ENCODE data around the gene TMEM121B.

Gene TMEM121B

GRCh38 chr22:17106161-17106784 is 14.9 kb downstream of the TMEM121B start:
- Histone ChIP-seq H3K4me3 (ENCODE audit: low read depth in 1 of 2, low read length in 2 of 2) (no peak overlapping the region), H3K4me1 (ENCODE audit: control insufficient read depth in 1 of 2, insufficient read depth in 2 of 2, low read length in 2 of 2) (no peaks in the 10 kb centered on the region), H3K36me3 (ENCODE audit: control insufficient read depth in 1 of 2, insufficient read depth in 2 of 2, low read length in 2 of 2) (peaks cover 40 to 81% of the 10 kb centered on the region in 2 donors), H3K9ac (ENCODE audit: low read depth in 1 of 2, low read length in 2 of 2) (no peak overlapping the region), H3K27ac (ENCODE audit: low read depth, low read length) (no peak overlapping the region), H3K27me3 (ENCODE audit: control insufficient read depth in 1 of 2, insufficient read depth in 2 of 2, low read length in 2 of 2) (no peaks in the 10 kb centered on the region), H3K9me3 (ENCODE audit: control insufficient read depth in 1 of 2, low read length in 2 of 2) (no peaks in the 10 kb centered on the region)

- Histone ChIP-seq H3K27me3 (ENCODE audit: control insufficient read depth in 1 of 2, insufficient read depth in 2 of 2, low read length in 2 of 2) (no peaks in the 10 kb centered on the region), H3K9ac (ENCODE audit: low read depth in 1 of 2, low read length in 2 of 2) (no peak overlapping the region), H3K4me1 (ENCODE audit: control insufficient read depth in 1 of 2, insufficient read depth in 2 of 2, low read length in 2 of 2) (no peaks in the 10 kb centered on the region), H3K9me3 (ENCODE audit: control insufficient read depth in 1 of 2, low read length in 2 of 2) (no peaks in the 10 kb centered on the region), H3K4me3 (ENCODE audit: low read depth in 1 of 2, low read length in 2 of 2) (no peak overlapping the region), H3K27ac (ENCODE audit: low read depth, low read length) (no peak overlapping the region), H3K36me3 (ENCODE audit: control insufficient read depth in 1 of 2, insufficient read depth in 2 of 2, low read length in 2 of 2) (peaks cover 42 to 89% of the 10 kb centered on the region in 2 donors)
Measured at GRCh38 chr22:17105143-17106129, 15.7 kb downstream of the TMEM121B start.

- Histone ChIP-seq H3K36me3 (ENCODE audit: control insufficient read depth in 1 of 2, insufficient read depth in 2 of 2, low read length in 2 of 2) (peaks cover 38 to 92% of the 10 kb centered on the region in 2 donors), H3K9ac (ENCODE audit: low read depth in 1 of 2, low read length in 2 of 2) (no peak overlapping the region), H3K27ac (ENCODE audit: low read depth, low read length) (no peak overlapping the region), H3K4me3 (ENCODE audit: low read depth in 1 of 2, low read length in 2 of 2) (no peak overlapping the region), H3K27me3 (ENCODE audit: control insufficient read depth in 1 of 2, insufficient read depth in 2 of 2, low read length in 2 of 2) (no peaks in the 10 kb centered on the region), H3K4me1 (ENCODE audit: control insufficient read depth in 1 of 2, insufficient read depth in 2 of 2, low read length in 2 of 2) (no peaks in the 10 kb centered on the region), H3K9me3 (ENCODE audit: control insufficient read depth in 1 of 2, low read length in 2 of 2) (no peaks in the 10 kb centered on the region)
Measured at GRCh38 chr22:17104336-17104935, 16.7 kb downstream of the TMEM121B start.

- peaks cover 46 to 92% of the 10 kb centered on the region in 2 donors for H3K36me3 ChIP-seq (ENCODE audit: control insufficient read depth in 1 of 2, insufficient read depth in 2 of 2, low read length in 2 of 2)
- H3K4me1 ChIP-seq (ENCODE audit: control insufficient read depth in 1 of 2, insufficient read depth in 2 of 2, low read length in 2 of 2): peaks cover 0 to 3% of the 10 kb centered on the region in 2 donors
Measured at GRCh38 chr22:17103351-17103750, 17.8 kb downstream of the TMEM121B start.

GRCh38 chr22:17102297-17102667 is 18.9 kb downstream of the TMEM121B start:
- no peaks in the 10 kb centered on the region for H3K27me3 ChIP-seq (ENCODE audit: control insufficient read depth in 1 of 2, insufficient read depth in 2 of 2, low read length in 2 of 2)
- H3K9me3 ChIP-seq (ENCODE audit: control insufficient read depth in 1 of 2, low read length in 2 of 2): no peaks in the 10 kb centered on the region
- H3K9ac ChIP-seq (ENCODE audit: low read depth in 1 of 2, low read length in 2 of 2): no peak overlapping the region
- H3K27ac ChIP-seq (ENCODE audit: low read depth, low read length): no peak overlapping the region
- no peak overlapping the region for H3K4me3 ChIP-seq (ENCODE audit: low read depth in 1 of 2, low read length in 2 of 2)
- H3K36me3 ChIP-seq (ENCODE audit: control insufficient read depth in 1 of 2, insufficient read depth in 2 of 2, low read length in 2 of 2): peaks cover 46 to 91% of the 10 kb centered on the region in 2 donors
- peaks cover 0 to 6% of the 10 kb centered on the region in 2 donors for H3K4me1 ChIP-seq (ENCODE audit: control insufficient read depth in 1 of 2, insufficient read depth in 2 of 2, low read length in 2 of 2)

More at GRCh38 chr22:17103351-17103750, 17.8 kb downstream of the TMEM121B start:
- no peaks in the 10 kb centered on the region for H3K9me3 ChIP-seq (ENCODE audit: control insufficient read depth in 1 of 2, low read length in 2 of 2)
- H3K27me3 ChIP-seq (ENCODE audit: control insufficient read depth in 1 of 2, insufficient read depth in 2 of 2, low read length in 2 of 2): no peaks in the 10 kb centered on the region
- no peak overlapping the region for H3K9ac ChIP-seq (ENCODE audit: low read depth in 1 of 2, low read length in 2 of 2)
- H3K4me3 ChIP-seq (ENCODE audit: low read depth in 1 of 2, low read length in 2 of 2): no peak overlapping the region
- no peak overlapping the region for H3K27ac ChIP-seq (ENCODE audit: low read depth, low read length)

GRCh38 chr22:17101475-17102296 is 19.5 kb downstream of the TMEM121B start:
- H3K36me3 ChIP-seq (ENCODE audit: control insufficient read depth in 1 of 2, insufficient read depth in 2 of 2, low read length in 2 of 2): peaks cover 46 to 85% of the 10 kb centered on the region in 2 donors
- no peak overlapping the region for H3K4me3 ChIP-seq (ENCODE audit: low read depth in 1 of 2, low read length in 2 of 2)

GRCh38 chr22:17100621-17101020 is 20.5 kb downstream of the TMEM121B start:
- H3K27ac ChIP-seq (ENCODE audit: low read depth, low read length): no peak overlapping the region
- peaks cover 46 to 79% of the 10 kb centered on the region in 2 donors for H3K36me3 ChIP-seq (ENCODE audit: control insufficient read depth in 1 of 2, insufficient read depth in 2 of 2, low read length in 2 of 2)
- peaks cover 0 to 6% of the 10 kb centered on the region in 2 donors for H3K4me1 ChIP-seq (ENCODE audit: control insufficient read depth in 1 of 2, insufficient read depth in 2 of 2, low read length in 2 of 2)

More at GRCh38 chr22:17101475-17102296, 19.5 kb downstream of the TMEM121B start:
- H3K27me3 ChIP-seq (ENCODE audit: control insufficient read depth in 1 of 2, insufficient read depth in 2 of 2, low read length in 2 of 2): no peaks in the 10 kb centered on the region
- H3K9ac ChIP-seq (ENCODE audit: low read depth in 1 of 2, low read length in 2 of 2): no peak overlapping the region
- H3K27ac ChIP-seq (ENCODE audit: low read depth, low read length): no peak overlapping the region
- H3K9me3 ChIP-seq (ENCODE audit: control insufficient read depth in 1 of 2, low read length in 2 of 2): no peaks in the 10 kb centered on the region
- H3K4me1 ChIP-seq (ENCODE audit: control insufficient read depth in 1 of 2, insufficient read depth in 2 of 2, low read length in 2 of 2): peaks cover 0 to 6% of the 10 kb centered on the region in 2 donors

GRCh38 chr22:17098379-17098819 is 22.8 kb downstream of the TMEM121B start:
- Histone ChIP-seq H3K9ac (ENCODE audit: low read depth in 1 of 2, low read length in 2 of 2) (no peak overlapping the region), H3K4me1 (ENCODE audit: control insufficient read depth in 1 of 2, insufficient read depth in 2 of 2, low read length in 2 of 2) (peaks cover 0 to 6% of the 10 kb centered on the region in 2 donors), H3K36me3 (ENCODE audit: control insufficient read depth in 1 of 2, insufficient read depth in 2 of 2, low read length in 2 of 2) (peaks cover 43 to 60% of the 10 kb centered on the region in 2 donors), H3K4me3 (ENCODE audit: low read depth in 1 of 2, low read length in 2 of 2) (no peak overlapping the region), H3K27ac (ENCODE audit: low read depth, low read length) (no peak overlapping the region), H3K27me3 (ENCODE audit: control insufficient read depth in 1 of 2, insufficient read depth in 2 of 2, low read length in 2 of 2) (no peaks in the 10 kb centered on the region), H3K9me3 (ENCODE audit: control insufficient read depth in 1 of 2, low read length in 2 of 2) (no peaks in the 10 kb centered on the region)

More at GRCh38 chr22:17100621-17101020, 20.5 kb downstream of the TMEM121B start:
- no peaks in the 10 kb centered on the region for H3K9me3 ChIP-seq (ENCODE audit: control insufficient read depth in 1 of 2, low read length in 2 of 2)
- no peaks in the 10 kb centered on the region for H3K27me3 ChIP-seq (ENCODE audit: control insufficient read depth in 1 of 2, insufficient read depth in 2 of 2, low read length in 2 of 2)
- H3K9ac ChIP-seq (ENCODE audit: low read depth in 1 of 2, low read length in 2 of 2): no peak overlapping the region
- H3K4me3 ChIP-seq (ENCODE audit: low read depth in 1 of 2, low read length in 2 of 2): no peak overlapping the region

GRCh38 chr22:17097701-17098100 is 23.5 kb downstream of the TMEM121B start:
- H3K4me1 ChIP-seq (ENCODE audit: control insufficient read depth in 1 of 2, insufficient read depth in 2 of 2, low read length in 2 of 2): peaks cover 0 to 6% of the 10 kb centered on the region in 2 donors
- no peaks in the 10 kb centered on the region for H3K27me3 ChIP-seq (ENCODE audit: control insufficient read depth in 1 of 2, insufficient read depth in 2 of 2, low read length in 2 of 2)
- H3K27ac ChIP-seq (ENCODE audit: low read depth, low read length): no peak overlapping the region
- H3K36me3 ChIP-seq (ENCODE audit: control insufficient read depth in 1 of 2, insufficient read depth in 2 of 2, low read length in 2 of 2): peaks cover 39 to 53% of the 10 kb centered on the region in 2 donors
- H3K9me3 ChIP-seq (ENCODE audit: control insufficient read depth in 1 of 2, low read length in 2 of 2): no peaks in the 10 kb centered on the region
- no peak overlapping the region for H3K9ac ChIP-seq (ENCODE audit: low read depth in 1 of 2, low read length in 2 of 2)
- H3K4me3 ChIP-seq (ENCODE audit: low read depth in 1 of 2, low read length in 2 of 2): no peak overlapping the region

Data from duodenal mucosa (tissue), 2 donors.